GM18909 (cell line): Measurements from ENCODE around the gene SGCE.
A peak's percentile ranks its signal among the peaks of the same experiment; 100 is the strongest.
"Not testable (repeated sequence)": the region's sequence is repeated elsewhere in the genome, so short reads cannot be mapped to it uniquely, and the experiment has no call there.

Experiments
- ATAC-seq: cut with Tn5 transposase; IDR thresholded peaks from one replicate; pipeline ENCODE4 v1.9.1; 2021; ENCODE audit warnings: mild to moderate bottlenecking; ENCODE audit not compliant: unreplicated experiment, poor library complexity

Gene SGCE

DNA sequence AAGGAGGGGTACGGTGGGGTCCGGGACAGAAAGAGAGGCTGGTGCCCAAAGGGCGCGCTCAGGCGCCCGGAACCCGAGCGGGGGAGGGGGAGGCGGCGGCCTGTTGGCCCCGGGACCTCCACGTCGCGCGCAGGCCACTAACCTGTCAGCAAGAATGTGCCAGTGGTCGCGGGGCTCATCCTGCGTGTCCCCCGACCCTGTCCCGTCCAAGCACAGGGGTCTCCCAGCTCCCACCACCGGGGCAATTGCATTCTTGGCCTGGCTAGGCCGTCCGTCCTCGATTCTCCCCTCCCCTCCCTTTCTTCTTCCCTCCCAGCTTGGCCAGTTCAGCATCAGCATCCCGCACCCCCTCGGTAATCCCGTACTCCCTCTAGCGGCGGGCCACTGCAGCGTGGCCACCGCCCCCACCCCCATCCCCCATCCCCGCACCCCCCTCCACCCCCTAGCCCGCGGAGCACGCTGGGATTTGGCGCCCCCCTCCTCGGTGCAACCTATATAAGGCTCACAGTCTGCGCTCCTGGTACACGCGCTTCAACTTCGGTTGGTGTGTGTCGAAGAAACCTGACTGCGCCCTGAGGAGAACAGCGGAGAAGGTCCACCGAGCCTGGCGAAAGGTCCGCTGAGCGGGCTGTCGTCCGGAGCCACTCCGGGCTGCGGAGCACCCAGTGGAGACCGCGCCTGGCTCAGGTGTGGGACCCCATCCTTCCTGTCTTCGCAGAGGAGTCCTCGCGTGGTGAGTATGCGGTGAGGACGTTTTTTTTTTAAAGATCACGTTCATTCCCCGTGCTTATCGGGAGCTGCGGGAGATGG, at the start of gene SGCE:
Gene SGCE (minus strand): TSS at position 286 of the 810 bp plus-strand sequence. CDS start 35 bp downstream, at position 251.
- peak; percentile 22 for ATAC-seq

DNA sequence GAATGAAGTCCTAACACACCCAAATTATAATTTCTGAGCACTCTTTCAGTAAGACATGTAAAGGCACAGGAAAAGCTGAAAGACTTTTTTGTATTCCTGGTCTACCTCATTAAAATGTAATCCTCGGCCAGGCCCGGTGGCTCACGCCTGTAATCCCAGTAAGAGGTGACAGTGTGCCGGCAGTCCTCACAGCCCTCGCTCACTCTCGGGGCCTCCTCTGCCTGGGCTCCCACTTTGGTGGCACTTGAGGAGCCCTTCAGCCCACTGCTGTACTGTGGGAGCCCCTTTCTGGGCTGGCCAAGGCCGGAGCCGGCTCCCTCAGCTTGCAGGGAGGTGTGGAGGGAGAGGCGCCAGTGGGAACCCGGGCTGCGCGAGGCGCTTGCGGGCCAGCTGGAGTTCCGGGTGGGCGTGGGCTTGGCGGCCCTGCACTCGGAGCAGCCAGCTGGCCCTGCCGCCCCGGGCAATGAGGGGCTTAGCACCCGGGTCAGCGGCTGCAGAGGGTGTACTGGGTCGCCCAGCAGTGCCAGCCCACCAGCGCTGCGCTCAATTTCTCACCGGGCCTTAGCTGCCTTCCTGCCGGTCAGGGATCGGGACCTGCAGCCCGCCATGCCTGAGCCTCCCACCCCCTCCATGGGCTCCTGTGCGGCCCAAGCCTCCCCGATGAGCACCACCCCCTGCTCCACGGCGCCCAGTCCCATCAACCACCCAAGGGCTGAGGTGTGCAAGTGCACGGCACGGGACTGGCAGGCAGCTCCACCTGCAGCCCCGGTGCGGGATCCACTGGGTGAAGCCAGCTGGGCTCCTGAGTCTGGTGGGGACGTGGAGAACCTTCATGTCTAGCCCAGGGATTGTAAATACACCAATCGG, 49.5 kb upstream of the SGCE start:
- not testable (repeated sequence) for ATAC-seq

DNA sequence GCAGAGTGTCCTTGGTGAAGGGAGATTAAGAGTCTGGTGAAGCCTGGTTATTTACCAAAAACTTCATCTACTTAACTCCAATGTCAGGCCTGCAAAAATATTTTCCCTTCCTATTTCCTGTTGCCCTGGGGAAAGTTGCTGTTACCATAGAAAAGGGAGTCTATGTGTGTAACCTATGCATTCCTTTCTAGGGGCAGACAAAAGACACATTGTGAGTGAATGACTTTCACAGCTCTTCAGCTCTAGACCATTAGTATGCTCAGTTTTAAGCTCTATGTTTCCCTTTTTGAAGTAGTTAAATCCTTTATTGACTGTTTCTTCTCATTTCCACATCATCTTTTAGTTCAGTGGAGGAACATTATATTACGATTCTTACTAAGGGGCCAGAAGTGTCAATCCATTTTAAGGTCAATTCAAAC, 45.6 kb upstream of the SGCE start:
- no peak for ATAC-seq

DNA sequence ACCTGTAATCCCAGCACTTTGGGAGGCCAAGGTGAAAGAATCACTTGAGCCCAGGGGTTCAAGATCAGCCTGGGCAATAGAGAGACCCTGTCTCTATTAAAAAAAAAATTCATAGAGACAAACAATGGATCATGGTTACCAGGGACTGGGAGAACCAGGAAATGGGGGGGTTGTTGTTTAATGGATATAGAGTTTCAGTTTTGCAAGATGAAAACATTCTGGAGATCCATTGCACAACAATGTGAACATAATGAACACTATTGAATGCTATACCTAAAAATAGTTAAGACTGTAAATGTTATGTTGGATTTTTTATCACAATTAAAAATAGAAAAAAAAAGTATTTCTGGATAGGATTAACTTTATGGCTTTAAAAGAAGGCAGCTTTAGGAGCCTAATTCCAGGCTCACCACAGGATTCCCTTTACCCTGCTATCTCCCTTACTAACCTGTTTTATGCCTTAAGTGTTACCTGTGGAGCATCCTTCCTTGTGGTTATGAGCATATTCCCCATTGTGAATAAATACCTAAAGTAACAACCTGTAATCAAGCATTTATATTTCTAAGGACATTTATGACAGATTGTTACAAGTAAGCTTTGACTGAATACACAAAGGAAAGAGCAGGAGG, 45.1 kb upstream of the SGCE start:
- no peak for ATAC-seq

DNA sequence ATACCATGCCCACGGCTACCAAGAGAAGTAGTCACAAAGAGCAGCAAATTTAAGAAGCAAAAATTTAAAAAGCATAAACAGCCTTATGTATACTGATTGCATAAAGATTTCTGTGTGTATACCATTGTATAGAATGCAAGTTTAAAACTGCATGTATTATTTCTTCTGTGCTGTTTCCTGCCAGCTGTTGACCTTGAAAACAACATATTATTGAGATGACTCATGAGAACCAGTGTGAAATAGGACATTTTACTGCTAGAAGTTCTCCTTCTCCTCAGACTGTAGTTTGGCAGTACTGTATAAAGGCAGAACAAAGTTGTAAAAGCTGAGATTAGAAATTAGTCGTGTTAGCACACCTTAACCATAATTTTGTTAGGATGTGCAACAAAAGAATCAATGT, 42.3 kb upstream of the SGCE start:
- no peak for ATAC-seq

- ATAC-seq = no peak
These were observed 41.4 kb upstream of the SGCE start for GRCh38 chr7:94697035-94697974.

DNA sequence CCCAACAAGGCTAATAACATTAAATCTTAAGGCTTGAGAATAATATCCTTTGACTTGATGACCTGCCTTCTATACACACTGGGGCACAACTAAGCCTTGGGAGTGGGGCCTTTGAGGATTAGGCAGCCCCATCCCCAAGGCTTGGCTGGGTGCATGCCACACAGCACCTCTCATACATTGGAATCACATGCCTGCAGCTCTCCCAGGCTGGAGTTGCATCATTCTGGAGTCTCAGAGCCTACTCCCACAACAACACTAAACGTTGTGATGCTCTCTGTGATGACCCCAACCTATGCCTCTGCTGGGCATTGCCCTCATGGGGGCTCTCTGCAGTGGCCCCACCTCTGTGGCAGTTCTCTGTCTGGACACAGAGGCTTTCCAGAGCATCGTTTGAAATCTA, 31.9 kb upstream of the SGCE start:
- ATAC-seq = no peak

DNA sequence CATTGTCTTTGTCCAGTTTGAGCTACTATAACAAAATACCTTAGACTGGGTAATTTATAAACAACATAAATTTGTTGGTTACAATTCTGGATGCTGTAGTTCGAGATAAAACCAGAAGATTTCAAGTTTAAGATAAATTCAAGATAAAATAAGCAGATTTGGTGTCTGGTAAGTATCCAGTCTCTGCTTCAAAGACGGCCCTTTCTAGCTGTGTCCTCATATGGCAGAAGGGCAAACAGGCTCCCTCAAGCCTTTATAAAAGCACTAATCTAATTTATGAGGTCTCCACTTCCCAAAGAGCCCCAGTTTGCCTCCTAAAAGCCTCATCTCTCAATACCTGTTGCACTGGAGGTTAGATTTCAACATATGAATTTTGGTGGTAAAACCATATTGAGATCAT, 31.1 kb upstream of the SGCE start:
- no peak for ATAC-seq

GRCh38 chr7:94683066-94683465, 27.1 kb upstream of the SGCE start:
- no peak for ATAC-seq

DNA sequence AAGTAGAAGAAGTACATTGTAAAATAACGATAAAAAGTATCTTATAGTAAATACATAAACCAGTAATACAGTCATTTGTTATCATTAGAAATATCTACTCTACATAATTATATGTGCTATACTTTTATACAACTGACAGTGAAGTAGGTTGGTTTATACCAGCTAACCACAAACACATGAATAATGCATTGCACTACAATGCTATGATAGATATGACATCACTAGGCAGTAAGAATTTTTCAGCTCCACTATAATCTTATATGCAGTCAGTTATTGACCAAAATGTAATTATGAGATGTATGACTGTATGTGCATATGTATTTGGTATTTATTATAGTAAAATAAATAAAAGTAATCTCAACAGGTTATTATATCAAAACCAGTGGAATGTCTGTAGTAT, 23.4 kb upstream of the SGCE start:
- no peak for ATAC-seq

DNA sequence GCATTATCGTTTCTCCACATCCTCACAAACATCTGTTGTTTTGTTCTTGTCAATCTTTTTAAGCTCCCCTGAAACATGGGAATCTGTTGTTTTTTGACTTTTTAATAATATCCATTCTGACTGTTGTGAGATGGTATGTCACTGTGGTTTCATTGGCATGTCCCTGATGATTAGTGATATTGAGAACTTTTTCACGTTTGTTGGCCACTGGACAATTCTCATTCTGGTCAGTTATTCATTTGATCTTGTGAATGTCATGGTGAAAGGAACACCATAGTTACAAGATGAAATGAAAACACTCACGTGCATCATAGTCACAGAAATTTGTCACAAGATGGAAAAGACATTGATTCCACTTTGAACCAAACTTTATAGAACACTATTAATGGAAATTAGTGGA, 20.5 kb upstream of the SGCE start:
- no peak for ATAC-seq

DNA sequence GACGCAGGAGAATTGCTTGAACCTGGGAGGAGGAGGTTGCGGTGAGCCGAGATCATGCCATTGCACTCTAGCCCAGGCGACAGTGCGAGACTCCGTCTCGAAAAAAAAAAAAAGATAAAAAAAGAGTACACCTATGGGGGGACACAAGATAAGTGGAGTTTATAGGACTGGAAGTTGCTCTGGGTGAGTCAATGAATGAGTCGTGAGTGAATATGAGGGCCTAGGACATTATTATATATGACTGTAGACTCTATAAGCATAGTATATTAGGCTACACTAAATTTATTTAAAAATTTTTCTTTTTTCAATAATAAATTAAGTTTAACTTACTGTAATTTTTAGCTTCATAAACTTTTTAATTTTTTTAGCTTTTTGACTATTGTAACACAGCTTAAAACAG, 19.4 kb upstream of the SGCE start:
- no peak for ATAC-seq

DNA sequence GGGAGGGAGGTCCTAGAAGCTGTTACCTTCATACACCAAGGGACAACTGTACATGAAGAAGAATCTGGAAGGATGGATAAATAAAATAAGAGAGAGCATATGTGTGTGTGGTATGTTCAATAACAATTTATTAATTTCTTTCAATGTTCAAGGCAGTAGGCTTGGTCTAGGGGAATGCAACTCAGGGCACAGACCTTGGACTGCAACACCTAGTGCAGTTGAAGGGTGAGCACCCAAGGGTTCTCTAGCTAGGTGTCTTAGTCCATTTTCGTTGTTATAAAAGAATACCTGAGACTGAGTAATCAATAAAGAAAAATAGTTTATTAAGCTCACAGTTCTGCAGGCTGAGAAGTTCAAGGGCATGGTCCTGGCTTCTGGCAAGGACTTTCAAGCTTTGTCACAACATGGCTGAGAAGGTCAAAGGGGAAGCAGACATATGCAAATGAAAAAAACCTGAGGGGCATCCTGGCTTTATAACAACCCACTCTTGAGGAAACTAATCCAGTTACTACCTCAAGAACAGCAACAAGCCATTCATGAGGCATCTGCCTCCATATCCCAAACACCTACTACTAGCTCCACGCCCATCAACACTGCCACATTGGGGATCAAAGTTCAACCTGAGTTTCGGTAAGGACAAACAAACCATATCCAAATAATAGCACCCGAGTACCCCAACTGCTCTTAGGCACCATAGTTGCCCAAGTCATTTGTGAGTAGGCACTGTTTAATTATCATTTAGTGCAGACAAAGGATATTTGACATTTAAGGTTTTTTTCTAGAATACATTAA, 15.7 kb upstream of the SGCE start:
- no peak for ATAC-seq

DNA sequence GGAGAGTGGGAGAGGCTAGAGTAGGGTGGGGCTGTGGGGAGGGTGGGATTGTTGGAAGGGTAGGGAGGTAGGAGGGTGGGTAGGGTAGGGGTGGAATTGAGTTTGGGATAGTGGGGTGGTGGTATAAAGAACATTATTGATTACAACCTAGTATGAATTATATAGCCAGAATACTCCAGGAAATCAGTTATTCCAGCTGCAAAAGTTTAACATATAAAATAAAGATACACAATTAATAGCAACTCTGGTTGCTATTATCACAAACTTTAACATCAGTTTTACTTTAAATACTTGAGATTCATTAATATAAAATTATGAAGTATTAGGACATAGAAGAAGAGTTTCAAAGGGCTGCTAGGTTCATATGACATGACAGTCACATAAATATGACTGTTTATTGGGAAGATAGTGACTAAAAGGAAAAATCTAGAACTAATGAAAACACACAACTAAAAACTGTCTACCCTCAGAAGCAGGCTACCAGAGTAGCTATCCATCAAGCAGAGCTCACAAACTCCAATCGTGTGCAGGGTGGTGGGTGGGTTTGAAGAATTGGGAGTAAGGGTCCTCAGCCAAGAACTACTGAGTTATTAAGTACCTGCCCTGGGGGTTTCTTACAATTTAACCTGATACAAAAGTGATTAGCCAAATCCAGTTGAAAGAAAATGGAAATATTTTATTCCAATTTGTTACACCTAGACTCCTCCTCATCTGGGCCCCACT, 14.0 kb upstream of the SGCE start:
- ATAC-seq = no peak

GRCh38 chr7:94666879-94667587, 11.1 kb upstream of the SGCE start:
- no peak for ATAC-seq

DNA sequence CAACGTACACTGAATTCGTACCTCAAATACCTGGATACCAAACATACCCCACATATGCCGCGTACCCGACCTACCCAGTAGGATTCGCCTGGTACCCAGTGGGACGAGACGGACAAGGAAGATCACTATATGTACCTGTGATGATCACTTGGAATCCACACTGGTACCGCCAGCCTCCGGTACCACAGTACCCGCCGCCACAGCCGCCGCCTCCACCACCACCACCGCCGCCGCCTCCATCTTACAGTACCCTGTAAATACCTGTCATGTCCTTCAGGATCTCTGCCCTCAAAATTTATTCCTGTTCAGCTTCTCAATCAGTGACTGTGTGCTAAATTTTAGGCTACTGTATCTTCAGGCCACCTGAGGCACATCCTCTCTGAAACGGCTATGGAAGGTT, 9.5 kb upstream of the SGCE start:
- ATAC-seq = no peak

DNA sequence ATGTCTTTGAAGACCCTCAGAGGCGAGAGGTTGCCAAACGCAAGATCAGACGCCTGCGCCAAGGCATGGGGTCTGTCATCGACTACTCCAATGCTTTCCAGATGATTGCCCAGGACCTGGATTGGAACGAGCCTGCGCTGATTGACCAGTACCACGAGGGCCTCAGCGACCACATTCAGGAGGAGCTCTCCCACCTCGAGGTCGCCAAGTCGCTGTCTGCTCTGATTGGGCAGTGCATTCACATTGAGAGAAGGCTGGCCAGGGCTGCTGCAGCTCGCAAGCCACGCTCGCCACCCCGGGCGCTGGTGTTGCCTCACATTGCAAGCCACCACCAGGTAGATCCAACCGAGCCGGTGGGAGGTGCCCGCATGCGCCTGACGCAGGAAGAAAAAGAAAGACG, 8.1 kb upstream of the SGCE start:
- ATAC-seq = no peak

- no peak for ATAC-seq
These were observed 6.6 kb upstream of the SGCE start for GRCh38 chr7:94662548-94662947.
